Measurements from ENCODE around the gene PALMD. TPM values are rescaled to one million over a fixed set of nuclear protein-coding genes. Genes with fewer than 3 reads are reported as not detected.

PALMD gene
- polyA plus RNA-seq, 1 of the 3 experiments (the other 2 are of a cell fraction) = 1.8 TPM

DNA sequence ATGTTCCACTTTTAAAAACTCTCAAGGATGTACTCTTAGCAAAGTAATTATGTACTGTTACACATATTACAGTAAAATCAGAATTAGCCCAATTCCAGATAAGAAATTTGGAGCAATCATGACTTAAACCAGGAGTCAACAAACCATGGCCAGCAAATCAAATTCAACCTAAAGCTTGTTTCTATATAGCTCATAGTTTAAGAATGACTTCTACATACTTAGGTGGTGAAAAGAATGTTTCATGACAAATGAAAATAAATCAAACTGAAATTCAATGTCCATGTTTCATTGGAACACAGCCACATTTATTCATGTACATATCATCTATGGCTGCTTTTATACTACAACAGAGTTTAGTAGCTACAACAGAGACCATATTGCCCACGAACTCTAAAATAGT is 85.5 kb downstream of the PALMD start (continued):
- TF ChIP-seq EZH2phosphoT487 (IDR thresholded peaks at IDR 0.05; ENCODE audit: borderline replicate concordance, low read depth) (no peak), ELF1 (IDR thresholded peaks at IDR 0.05) (no peak), MXI1 (IDR thresholded peaks at IDR 0.05; ENCODE audit: low read depth, low read length) (no peak), RFX5 (IDR thresholded peaks at IDR 0.05; ENCODE audit: low read length) (no peak)
- TF ChIP-seq, protein P1, sequence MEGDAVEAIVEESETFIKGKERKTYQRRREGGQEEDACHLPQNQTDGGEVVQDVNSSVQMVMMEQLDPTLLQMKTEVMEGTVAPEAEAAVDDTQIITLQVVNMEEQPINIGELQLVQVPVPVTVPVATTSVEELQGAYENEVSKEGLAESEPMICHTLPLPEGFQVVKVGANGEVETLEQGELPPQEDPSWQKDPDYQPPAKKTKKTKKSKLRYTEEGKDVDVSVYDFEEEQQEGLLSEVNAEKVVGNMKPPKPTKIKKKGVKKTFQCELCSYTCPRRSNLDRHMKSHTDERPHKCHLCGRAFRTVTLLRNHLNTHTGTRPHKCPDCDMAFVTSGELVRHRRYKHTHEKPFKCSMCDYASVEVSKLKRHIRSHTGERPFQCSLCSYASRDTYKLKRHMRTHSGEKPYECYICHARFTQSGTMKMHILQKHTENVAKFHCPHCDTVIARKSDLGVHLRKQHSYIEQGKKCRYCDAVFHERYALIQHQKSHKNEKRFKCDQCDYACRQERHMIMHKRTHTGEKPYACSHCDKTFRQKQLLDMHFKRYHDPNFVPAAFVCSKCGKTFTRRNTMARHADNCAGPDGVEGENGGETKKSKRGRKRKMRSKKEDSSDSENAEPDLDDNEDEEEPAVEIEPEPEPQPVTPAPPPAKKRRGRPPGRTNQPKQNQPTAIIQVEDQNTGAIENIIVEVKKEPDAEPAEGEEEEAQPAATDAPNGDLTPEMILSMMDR (IDR thresholded peaks at IDR 0.05) = no peak
- TF ChIP-seq, protein P2, sequence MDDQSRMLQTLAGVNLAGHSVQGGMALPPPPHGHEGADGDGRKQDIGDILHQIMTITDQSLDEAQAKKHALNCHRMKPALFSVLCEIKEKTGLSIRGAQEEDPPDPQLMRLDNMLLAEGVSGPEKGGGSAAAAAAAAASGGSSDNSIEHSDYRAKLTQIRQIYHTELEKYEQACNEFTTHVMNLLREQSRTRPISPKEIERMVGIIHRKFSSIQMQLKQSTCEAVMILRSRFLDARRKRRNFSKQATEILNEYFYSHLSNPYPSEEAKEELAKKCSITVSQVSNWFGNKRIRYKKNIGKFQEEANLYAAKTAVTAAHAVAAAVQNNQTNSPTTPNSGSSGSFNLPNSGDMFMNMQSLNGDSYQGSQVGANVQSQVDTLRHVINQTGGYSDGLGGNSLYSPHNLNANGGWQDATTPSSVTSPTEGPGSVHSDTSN (IDR thresholded peaks at IDR 0.05) = peak; percentile 72
- TF ChIP-seq, protein P3, sequence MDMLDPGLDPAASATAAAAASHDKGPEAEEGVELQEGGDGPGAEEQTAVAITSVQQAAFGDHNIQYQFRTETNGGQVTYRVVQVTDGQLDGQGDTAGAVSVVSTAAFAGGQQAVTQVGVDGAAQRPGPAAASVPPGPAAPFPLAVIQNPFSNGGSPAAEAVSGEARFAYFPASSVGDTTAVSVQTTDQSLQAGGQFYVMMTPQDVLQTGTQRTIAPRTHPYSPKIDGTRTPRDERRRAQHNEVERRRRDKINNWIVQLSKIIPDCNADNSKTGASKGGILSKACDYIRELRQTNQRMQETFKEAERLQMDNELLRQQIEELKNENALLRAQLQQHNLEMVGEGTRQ (IDR thresholded peaks at IDR 0.05; ENCODE audit: borderline replicate concordance, low read depth, low read length) = no peak

DNA sequence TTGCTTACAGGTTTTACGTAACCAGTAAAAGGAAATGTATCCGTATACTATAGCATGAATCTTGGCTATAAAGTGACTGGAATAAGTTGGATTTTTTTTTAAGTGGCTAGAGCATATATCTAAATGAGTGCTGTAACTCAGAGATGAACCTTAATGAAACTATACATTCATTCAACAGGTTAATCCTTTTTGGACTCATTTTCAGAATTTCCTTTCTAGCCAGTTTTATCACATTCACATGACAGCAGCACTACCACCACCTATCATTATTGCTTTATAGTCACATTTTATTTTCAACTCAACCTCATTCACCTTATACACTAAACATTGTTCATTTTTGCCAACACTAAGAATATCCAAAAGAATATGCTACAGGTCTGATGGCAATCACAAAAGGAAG is 89.9 kb downstream of the PALMD start:
- no peaks in the 10 kb centered on the region for H4K20me1 ChIP-seq (ENCODE audit: insufficient read depth)
- no peak for DNase-seq
- no peak overlapping the region for H3K27ac ChIP-seq (ENCODE audit: low read depth in 2 of 2, low read length in 1 of 2)
- no peak overlapping the region for H3K4me3 ChIP-seq (ENCODE audit: low read depth in 2 of 2, low read length in 1 of 2)
- no peaks in the 10 kb centered on the region for H3K36me3 ChIP-seq (replicated peaks in 1 of 2; ENCODE audit: control insufficient read depth in 1 of 2, insufficient read depth in 2 of 2, low read length in 1 of 2)
- no peak overlapping the region for H3K9ac ChIP-seq
- TF ChIP-seq RXRA (IDR thresholded peaks at IDR 0.05; ENCODE audit: borderline replicate concordance, low read depth) (no peak), JUND (IDR thresholded peaks at IDR 0.05) (no peak), NFIC (IDR thresholded peaks at IDR 0.05; ENCODE audit: borderline replicate concordance) (no peak)
- no peak overlapping the region for H2AFZ ChIP-seq (ENCODE audit: low read depth)
- H3K9me2 ChIP-seq = no peaks in the 10 kb centered on the region
- POLR2A ChIA-PET = no interaction called here
- H3K27me3 ChIP-seq (ENCODE audit: insufficient read depth) = no peaks in the 10 kb centered on the region
- H3K79me2 ChIP-seq (ENCODE audit: insufficient read depth) = no peaks in the 10 kb centered on the region
- no peaks in the 10 kb centered on the region for H3K4me1 ChIP-seq (ENCODE audit: control insufficient read depth in 1 of 2, insufficient read depth in 2 of 2, low read depth in 1 of 2, low read length in 1 of 2)
- CTCF ChIA-PET = no interaction called here
- WGBS (ENCODE audit: low lambda C conversion rate) = 93% methylated on average over 2 of the region's 2 CpGs
- peaks cover 9% of the 10 kb centered on the region for H3F3A ChIP-seq (replicated peaks; ENCODE audit: insufficient read depth)
- no peak overlapping the region for H3K4me2 ChIP-seq
- H3K9me3 ChIP-seq = no peaks in the 10 kb centered on the region

DNA sequence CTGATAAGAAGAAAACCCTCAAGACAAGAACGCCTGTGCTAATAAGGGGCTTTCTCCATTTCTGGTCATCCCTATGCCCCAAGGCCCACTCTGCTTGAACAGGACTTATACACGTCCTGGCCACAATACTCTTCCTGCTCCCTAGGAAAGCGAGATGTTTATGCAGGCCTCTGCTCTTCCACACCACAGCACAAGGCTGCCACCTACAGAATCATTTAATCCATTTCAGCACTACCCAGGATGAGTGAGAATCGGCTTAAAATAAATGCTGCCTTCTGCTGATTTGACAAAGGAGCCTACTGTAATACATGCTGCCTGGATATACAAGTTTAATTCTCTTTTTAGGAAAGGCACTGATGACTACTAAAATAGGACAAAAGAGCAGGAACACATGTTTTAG is 91.1 kb downstream of the PALMD start:
- H3K9me2 ChIP-seq = no peaks in the 10 kb centered on the region
- H3K4me3 ChIP-seq (ENCODE audit: low read depth in 2 of 2, low read length in 1 of 2) = no peak overlapping the region
- no peak overlapping the region for H3K27ac ChIP-seq (ENCODE audit: low read depth in 2 of 2, low read length in 1 of 2)
- H3K4me2 ChIP-seq = no peak overlapping the region
- 46% methylated on average over 4 of the region's 4 CpGs for WGBS (ENCODE audit: low lambda C conversion rate)
- no peak overlapping the region for H3K9ac ChIP-seq
- no peaks in the 10 kb centered on the region for H3K9me3 ChIP-seq
- no peaks in the 10 kb centered on the region for H3K27me3 ChIP-seq (ENCODE audit: insufficient read depth)
- peak; percentile 55 for DNase-seq
- ChIA-PET CTCF (no interaction called here), POLR2A (no interaction called here)
- H3F3A ChIP-seq (replicated peaks; ENCODE audit: insufficient read depth) = no peaks in the 10 kb centered on the region
- H3K4me1 ChIP-seq (ENCODE audit: control insufficient read depth in 1 of 2, insufficient read depth in 2 of 2, low read depth in 1 of 2, low read length in 1 of 2) = no peaks in the 10 kb centered on the region
- H2AFZ ChIP-seq (ENCODE audit: low read depth) = peak overlapping the region; percentile 31; the same call in 1 of the 2 replicates
- no peaks in the 10 kb centered on the region for H3K36me3 ChIP-seq (replicated peaks in 1 of 2; ENCODE audit: control insufficient read depth in 1 of 2, insufficient read depth in 2 of 2, low read length in 1 of 2)
- no peaks in the 10 kb centered on the region for H3K79me2 ChIP-seq (ENCODE audit: insufficient read depth)
- no peaks in the 10 kb centered on the region for H4K20me1 ChIP-seq (ENCODE audit: insufficient read depth)
- TF ChIP-seq ELF1 (IDR thresholded peaks at IDR 0.05) = no peak
- TF ChIP-seq NFIC (IDR thresholded peaks at IDR 0.05; ENCODE audit: borderline replicate concordance) = no peak
- no peak for TF ChIP-seq JUND (IDR thresholded peaks at IDR 0.05)
- TF ChIP-seq CHD2 (IDR thresholded peaks at IDR 0.05; ENCODE audit: low read length, partially characterized antibody) = no peak
- TF ChIP-seq, protein P4, sequence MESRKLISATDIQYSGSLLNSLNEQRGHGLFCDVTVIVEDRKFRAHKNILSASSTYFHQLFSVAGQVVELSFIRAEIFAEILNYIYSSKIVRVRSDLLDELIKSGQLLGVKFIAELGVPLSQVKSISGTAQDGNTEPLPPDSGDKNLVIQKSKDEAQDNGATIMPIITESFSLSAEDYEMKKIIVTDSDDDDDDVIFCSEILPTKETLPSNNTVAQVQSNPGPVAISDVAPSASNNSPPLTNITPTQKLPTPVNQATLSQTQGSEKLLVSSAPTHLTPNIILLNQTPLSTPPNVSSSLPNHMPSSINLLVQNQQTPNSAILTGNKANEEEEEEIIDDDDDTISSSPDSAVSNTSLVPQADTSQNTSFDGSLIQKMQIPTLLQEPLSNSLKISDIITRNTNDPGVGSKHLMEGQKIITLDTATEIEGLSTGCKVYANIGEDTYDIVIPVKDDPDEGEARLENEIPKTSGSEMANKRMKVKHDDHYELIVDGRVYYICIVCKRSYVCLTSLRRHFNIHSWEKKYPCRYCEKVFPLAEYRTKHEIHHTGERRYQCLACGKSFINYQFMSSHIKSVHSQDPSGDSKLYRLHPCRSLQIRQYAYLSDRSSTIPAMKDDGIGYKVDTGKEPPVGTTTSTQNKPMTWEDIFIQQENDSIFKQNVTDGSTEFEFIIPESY (IDR thresholded peaks at IDR 0.05; ENCODE audit: borderline replicate concordance, low read depth) = no peak
- TF ChIP-seq, protein P3 (IDR thresholded peaks at IDR 0.05; ENCODE audit: borderline replicate concordance, low read depth, low read length) = no peak
- TF ChIP-seq, protein P5, sequence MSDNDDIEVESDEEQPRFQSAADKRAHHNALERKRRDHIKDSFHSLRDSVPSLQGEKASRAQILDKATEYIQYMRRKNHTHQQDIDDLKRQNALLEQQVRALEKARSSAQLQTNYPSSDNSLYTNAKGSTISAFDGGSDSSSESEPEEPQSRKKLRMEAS (IDR thresholded peaks at IDR 0.05; ENCODE audit: low read depth) = no peak
- TF ChIP-seq EZH2phosphoT487 (IDR thresholded peaks at IDR 0.05; ENCODE audit: borderline replicate concordance, low read depth) = no peak
- no peak for TF ChIP-seq FOXM1 (IDR thresholded peaks at IDR 0.05; ENCODE audit: low read depth)
- no peak for TF ChIP-seq YY1 (IDR thresholded peaks at IDR 0.05; ENCODE audit: low read depth)
- TF ChIP-seq RXRA (IDR thresholded peaks at IDR 0.05; ENCODE audit: borderline replicate concordance, low read depth) = no peak
- TF ChIP-seq MEF2A (IDR thresholded peaks at IDR 0.05; ENCODE audit: borderline replicate concordance, low read depth) = no peak
- TF ChIP-seq POLR2AphosphoS5 (IDR thresholded peaks at IDR 0.05; ENCODE audit: low read depth, low read length) = no peak
- no peak for TF ChIP-seq GABPA (IDR thresholded peaks at IDR 0.05; ENCODE audit: low read depth)
- peak; percentile 56 for TF ChIP-seq SMC3 (IDR thresholded peaks at IDR 0.05; ENCODE audit: low read depth, low read length)
